ENCODE measurements around the gene CCL21.
"Not testable (repeated sequence)": the region's sequence is repeated elsewhere in the genome, so short reads cannot be mapped to it uniquely, and the experiment has no call there.

The CCL21 gene

GRCh38 chr9:34737677-34738260 is 27.8 kb upstream of the CCL21 start:
- H3K4me1 ChIP-seq (ENCODE audit: insufficient read depth, insufficient read length), result no peaks in the 10 kb centered on the region
- no peak for DNase-seq (ENCODE audit: low read depth, low spot score)
- H3K9ac ChIP-seq (ENCODE audit: insufficient read length, low read depth), result no peak overlapping the region
- H3K9me3 ChIP-seq (ENCODE audit: insufficient read depth, low read length), result no peaks in the 10 kb centered on the region
- TF ChIP-seq SUZ12 (IDR thresholded peaks at IDR 0.05; ENCODE audit: extremely low read depth, insufficient read depth, insufficient read length) (no peak), ZNF274 (IDR thresholded peaks at IDR 0.05; ENCODE audit: low read depth, low read length) (no peak), YY1 (IDR thresholded peaks at IDR 0.05; ENCODE audit: insufficient read depth, insufficient read length) (no peak)
- no peaks in the 10 kb centered on the region for H3K27me3 ChIP-seq (ENCODE audit: insufficient read depth, insufficient read length)
- H3K4me3 ChIP-seq (ENCODE audit: insufficient read length, low read depth), result no peak overlapping the region
- H3K36me3 ChIP-seq (ENCODE audit: insufficient read depth, insufficient read length, low read length), result no peaks in the 10 kb centered on the region

GRCh38 chr9:34734720-34735119 is 24.8 kb upstream of the CCL21 start:
- TF ChIP-seq ZNF274 (IDR thresholded peaks at IDR 0.05; ENCODE audit: low read depth, low read length) (no peak), YY1 (IDR thresholded peaks at IDR 0.05; ENCODE audit: insufficient read depth, insufficient read length) (no peak), SUZ12 (IDR thresholded peaks at IDR 0.05; ENCODE audit: extremely low read depth, insufficient read depth, insufficient read length) (no peak)
- H3K27me3 ChIP-seq (ENCODE audit: insufficient read depth, insufficient read length), result no peaks in the 10 kb centered on the region

GRCh38 chr9:34732886-34733285 is 22.9 kb upstream of the CCL21 start:
- Histone ChIP-seq H3K36me3 (ENCODE audit: insufficient read depth, insufficient read length, low read length) (no peaks in the 10 kb centered on the region), H3K27me3 (ENCODE audit: insufficient read depth, insufficient read length) (no peaks in the 10 kb centered on the region), H3K4me3 (ENCODE audit: insufficient read length, low read depth) (no peak overlapping the region), H3K9me3 (ENCODE audit: insufficient read depth, low read length) (no peaks in the 10 kb centered on the region), H3K9ac (ENCODE audit: insufficient read length, low read depth) (no peak overlapping the region), H3K4me1 (ENCODE audit: insufficient read depth, insufficient read length) (no peaks in the 10 kb centered on the region)
- no peak for DNase-seq (ENCODE audit: low read depth, low spot score)
- TF ChIP-seq ZNF274 (IDR thresholded peaks at IDR 0.05; ENCODE audit: low read depth, low read length) (no peak), YY1 (IDR thresholded peaks at IDR 0.05; ENCODE audit: insufficient read depth, insufficient read length) (no peak), SUZ12 (IDR thresholded peaks at IDR 0.05; ENCODE audit: extremely low read depth, insufficient read depth, insufficient read length) (no peak)

More at GRCh38 chr9:34734720-34735119, 24.8 kb upstream of the CCL21 start:
- no peak overlapping the region for H3K9ac ChIP-seq (ENCODE audit: insufficient read length, low read depth)
- H3K36me3 ChIP-seq (ENCODE audit: insufficient read depth, insufficient read length, low read length), result no peaks in the 10 kb centered on the region
- H3K4me1 ChIP-seq (ENCODE audit: insufficient read depth, insufficient read length), result no peaks in the 10 kb centered on the region
- DNase-seq (ENCODE audit: low read depth, low spot score), result no peak
- no peak overlapping the region for H3K4me3 ChIP-seq (ENCODE audit: insufficient read length, low read depth)
- no peaks in the 10 kb centered on the region for H3K9me3 ChIP-seq (ENCODE audit: insufficient read depth, low read length)

- H3K9ac ChIP-seq (ENCODE audit: insufficient read length, low read depth), result no peak overlapping the region
- no peak overlapping the region for H3K4me3 ChIP-seq (ENCODE audit: insufficient read length, low read depth)
- TF ChIP-seq YY1 (IDR thresholded peaks at IDR 0.05; ENCODE audit: insufficient read depth, insufficient read length), result no peak
- TF ChIP-seq SUZ12 (IDR thresholded peaks at IDR 0.05; ENCODE audit: extremely low read depth, insufficient read depth, insufficient read length), result no peak
- TF ChIP-seq ZNF274 (IDR thresholded peaks at IDR 0.05; ENCODE audit: low read depth, low read length), result no peak
- H3K9me3 ChIP-seq (ENCODE audit: insufficient read depth, low read length), result no peaks in the 10 kb centered on the region
- H3K27me3 ChIP-seq (ENCODE audit: insufficient read depth, insufficient read length), result no peaks in the 10 kb centered on the region
- no peak for DNase-seq (ENCODE audit: low read depth, low spot score)
- no peaks in the 10 kb centered on the region for H3K4me1 ChIP-seq (ENCODE audit: insufficient read depth, insufficient read length)
- no peaks in the 10 kb centered on the region for H3K36me3 ChIP-seq (ENCODE audit: insufficient read depth, insufficient read length, low read length)
Observed at GRCh38 chr9:34732478-34732877, 22.5 kb upstream of the CCL21 start.

- Histone ChIP-seq H3K4me1 (ENCODE audit: insufficient read depth, insufficient read length) (no peaks in the 10 kb centered on the region), H3K27me3 (ENCODE audit: insufficient read depth, insufficient read length) (no peaks in the 10 kb centered on the region), H3K9ac (ENCODE audit: insufficient read length, low read depth) (no peak overlapping the region), H3K4me3 (ENCODE audit: insufficient read length, low read depth) (no peak overlapping the region), H3K36me3 (ENCODE audit: insufficient read depth, insufficient read length, low read length) (no peaks in the 10 kb centered on the region), H3K9me3 (ENCODE audit: insufficient read depth, low read length) (no peaks in the 10 kb centered on the region)
- DNase-seq (ENCODE audit: low read depth, low spot score), result no peak
- TF ChIP-seq SUZ12 (IDR thresholded peaks at IDR 0.05; ENCODE audit: extremely low read depth, insufficient read depth, insufficient read length), result no peak
- no peak for TF ChIP-seq ZNF274 (IDR thresholded peaks at IDR 0.05; ENCODE audit: low read depth, low read length)
- TF ChIP-seq YY1 (IDR thresholded peaks at IDR 0.05; ENCODE audit: insufficient read depth, insufficient read length), result no peak
Observed at GRCh38 chr9:34723141-34723540, 13.2 kb upstream of the CCL21 start.

GRCh38 chr9:34719769-34720025 is 9.8 kb upstream of the CCL21 start:
- H3K9ac ChIP-seq (ENCODE audit: insufficient read length, low read depth); H3K36me3 ChIP-seq (ENCODE audit: insufficient read depth, insufficient read length, low read length); DNase-seq (ENCODE audit: low read depth, low spot score); H3K9me3 ChIP-seq (ENCODE audit: insufficient read depth, low read length); H3K27me3 ChIP-seq (ENCODE audit: insufficient read depth, insufficient read length); H3K4me3 ChIP-seq (ENCODE audit: insufficient read length, low read depth); H3K4me1 ChIP-seq (ENCODE audit: insufficient read depth, insufficient read length): not testable (repeated sequence)

GRCh38 chr9:34719021-34719768 is 9.3 kb upstream of the CCL21 start:
- no peaks in the 10 kb centered on the region for H3K27me3 ChIP-seq (ENCODE audit: insufficient read depth, insufficient read length)
- DNase-seq (ENCODE audit: low read depth, low spot score), result no peak
- no peaks in the 10 kb centered on the region for H3K36me3 ChIP-seq (ENCODE audit: insufficient read depth, insufficient read length, low read length)
- no peak overlapping the region for H3K9ac ChIP-seq (ENCODE audit: insufficient read length, low read depth)
- no peaks in the 10 kb centered on the region for H3K9me3 ChIP-seq (ENCODE audit: insufficient read depth, low read length)
- no peak overlapping the region for H3K4me3 ChIP-seq (ENCODE audit: insufficient read length, low read depth)
- no peaks in the 10 kb centered on the region for H3K4me1 ChIP-seq (ENCODE audit: insufficient read depth, insufficient read length)
- TF ChIP-seq SUZ12 (IDR thresholded peaks at IDR 0.05; ENCODE audit: extremely low read depth, insufficient read depth, insufficient read length) (no peak), YY1 (IDR thresholded peaks at IDR 0.05; ENCODE audit: insufficient read depth, insufficient read length) (no peak), ZNF274 (IDR thresholded peaks at IDR 0.05; ENCODE audit: low read depth, low read length) (no peak)

Measured in NT2/D1 (cell line).